ENCODE data around the gene CCR4.
"Not testable (repeated sequence)": the region's sequence is repeated elsewhere in the genome, so short reads cannot be mapped to it uniquely, and the experiment has no call there.

GRCh38 chr3:32965617-32966213 lies 14.3 kb downstream of the CCR4 start:
- TF ChIP-seq CTCF (conservative IDR thresholded peaks at IDR 0.05 in 1 of 2, IDR thresholded peaks at IDR 0.05 in 1 of 2; ENCODE audit: extremely low read depth in 1 of 2, insufficient read depth in 1 of 2, low read depth in 1 of 2, low read length in 2 of 2); EZH2 (IDR thresholded peaks at IDR 0.05; ENCODE audit: borderline replicate concordance, low read length): not testable (repeated sequence)

Measured in mammary epithelial cell (primary cell).